ENCODE measurements around the gene HYAL3. TPM values are rescaled to one million over a fixed set of nuclear protein-coding genes. Genes with fewer than 3 reads are reported as not detected.
A peak's percentile ranks its signal among the peaks of the same experiment; 100 is the strongest.

Gene HYAL3
- total RNA-seq, 2 experiments from 2014 or later = 3.3 to 4.1 TPM

DNA sequence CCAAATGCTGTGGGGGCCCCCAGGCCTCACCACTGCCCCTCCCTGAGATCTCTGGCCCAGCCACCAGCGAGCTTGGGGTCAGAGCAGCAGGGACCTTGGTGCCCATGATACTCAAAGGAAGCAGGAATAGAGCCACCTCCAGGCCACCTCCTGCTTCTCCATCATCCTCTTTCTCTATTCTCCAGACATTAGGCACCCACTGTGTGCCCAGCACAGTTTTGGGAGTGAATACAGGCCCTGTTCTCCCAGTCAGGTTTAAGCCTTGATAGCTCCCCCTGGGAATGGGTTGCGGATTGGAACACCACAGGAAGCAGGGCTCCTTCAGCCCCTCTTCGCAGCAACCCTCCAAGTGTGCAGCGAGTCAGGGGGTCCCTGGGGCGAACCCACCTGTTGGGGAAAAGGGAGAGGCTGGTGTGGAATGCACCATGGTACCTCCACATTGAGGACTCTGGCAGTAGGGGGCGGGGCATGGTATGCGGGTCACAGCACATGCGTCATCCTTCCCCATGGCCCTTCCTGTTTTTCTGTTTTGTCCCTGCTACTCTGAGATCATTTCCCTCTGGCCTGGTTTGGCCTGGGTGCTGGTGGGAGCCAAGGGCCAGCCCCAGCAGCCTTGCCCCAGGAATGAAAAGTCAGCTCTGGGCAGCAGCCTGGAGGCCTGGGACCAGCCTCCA is 44.5 kb downstream of the HYAL3 start:
- no peaks in the 10 kb centered on the region for H3K9me3 Mint-ChIP-seq
- ATAC-seq = no peak
- H3K27ac Mint-ChIP-seq = no peak overlapping the region
- H3K4me3 Mint-ChIP-seq = no peak overlapping the region
- no peak for DNase-seq
- no peaks in the 10 kb centered on the region for H3K27me3 Mint-ChIP-seq
- H3K4me1 Mint-ChIP-seq (ENCODE audit: low read depth) = peaks cover 17% of the 10 kb centered on the region
- TF ChIP-seq, protein P1, sequence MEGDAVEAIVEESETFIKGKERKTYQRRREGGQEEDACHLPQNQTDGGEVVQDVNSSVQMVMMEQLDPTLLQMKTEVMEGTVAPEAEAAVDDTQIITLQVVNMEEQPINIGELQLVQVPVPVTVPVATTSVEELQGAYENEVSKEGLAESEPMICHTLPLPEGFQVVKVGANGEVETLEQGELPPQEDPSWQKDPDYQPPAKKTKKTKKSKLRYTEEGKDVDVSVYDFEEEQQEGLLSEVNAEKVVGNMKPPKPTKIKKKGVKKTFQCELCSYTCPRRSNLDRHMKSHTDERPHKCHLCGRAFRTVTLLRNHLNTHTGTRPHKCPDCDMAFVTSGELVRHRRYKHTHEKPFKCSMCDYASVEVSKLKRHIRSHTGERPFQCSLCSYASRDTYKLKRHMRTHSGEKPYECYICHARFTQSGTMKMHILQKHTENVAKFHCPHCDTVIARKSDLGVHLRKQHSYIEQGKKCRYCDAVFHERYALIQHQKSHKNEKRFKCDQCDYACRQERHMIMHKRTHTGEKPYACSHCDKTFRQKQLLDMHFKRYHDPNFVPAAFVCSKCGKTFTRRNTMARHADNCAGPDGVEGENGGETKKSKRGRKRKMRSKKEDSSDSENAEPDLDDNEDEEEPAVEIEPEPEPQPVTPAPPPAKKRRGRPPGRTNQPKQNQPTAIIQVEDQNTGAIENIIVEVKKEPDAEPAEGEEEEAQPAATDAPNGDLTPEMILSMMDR (IDR thresholded peaks at IDR 0.05) = no peak
- intact Hi-C loops (cut with micrococcal nuclease) = no loop called here
- POLR2A ChIA-PET = interaction anchor here (0.6 kb wide), 1 partner anchor 39 kb away, joined by 3 read pairs; no protein-coding TSS in a partner anchor
- CTCF ChIA-PET = interaction anchor here (1.5 to 11.8 kb wide), 4 partner anchors 6 to 60 kb away, joined by 3 to 97 read pairs (median 56); no protein-coding TSS in a partner anchor
- peaks cover 37% of the 10 kb centered on the region for H3K36me3 Mint-ChIP-seq (ENCODE audit: low read depth)

DNA sequence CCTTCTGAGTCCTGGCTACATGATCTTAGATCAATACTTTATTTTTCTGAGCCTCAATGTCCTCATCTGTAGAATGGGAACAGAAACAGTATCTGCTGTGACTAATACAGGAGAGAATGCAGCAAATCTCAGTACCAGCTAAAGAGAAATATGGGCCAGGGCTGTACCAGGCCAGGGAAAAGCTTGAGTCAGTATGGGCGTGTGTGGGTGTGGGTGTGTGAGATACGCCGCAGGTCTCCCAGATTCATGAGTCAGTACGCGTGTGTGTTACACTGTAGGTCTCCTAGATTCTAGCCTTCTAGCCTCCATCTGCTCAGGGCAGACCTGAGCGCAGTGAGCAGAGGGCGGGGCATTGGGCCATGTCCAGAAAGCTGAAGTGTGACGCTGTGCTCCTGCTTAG is 48.0 kb downstream of the HYAL3 start:
- Mint-ChIP-seq H3K4me3 (no peak overlapping the region), H3K27me3 (no peaks in the 10 kb centered on the region), H3K9me3 (no peaks in the 10 kb centered on the region), H3K27ac (peak overlapping the region; percentile 87), H3K36me3 (ENCODE audit: low read depth) (peaks cover 24% of the 10 kb centered on the region), H3K4me1 (ENCODE audit: low read depth) (peaks cover 37% of the 10 kb centered on the region)
- ChIA-PET CTCF (interaction anchor here (0.9 to 6.2 kb wide), 4 partner anchors 6 to 57 kb away, joined by 4 to 94 read pairs (median 8); no protein-coding TSS in a partner anchor), POLR2A (interaction anchor here (0.7 to 1.0 kb wide), 5 partner anchors 10 to 26 kb away, joined by 3 read pairs; no protein-coding TSS in a partner anchor)
- intact Hi-C loops (cut with micrococcal nuclease) = no loop called here
- peak; percentile 75 for DNase-seq
- peak; percentile 12 for ATAC-seq
- TF ChIP-seq, protein P1 (IDR thresholded peaks at IDR 0.05) = no peak

DNA sequence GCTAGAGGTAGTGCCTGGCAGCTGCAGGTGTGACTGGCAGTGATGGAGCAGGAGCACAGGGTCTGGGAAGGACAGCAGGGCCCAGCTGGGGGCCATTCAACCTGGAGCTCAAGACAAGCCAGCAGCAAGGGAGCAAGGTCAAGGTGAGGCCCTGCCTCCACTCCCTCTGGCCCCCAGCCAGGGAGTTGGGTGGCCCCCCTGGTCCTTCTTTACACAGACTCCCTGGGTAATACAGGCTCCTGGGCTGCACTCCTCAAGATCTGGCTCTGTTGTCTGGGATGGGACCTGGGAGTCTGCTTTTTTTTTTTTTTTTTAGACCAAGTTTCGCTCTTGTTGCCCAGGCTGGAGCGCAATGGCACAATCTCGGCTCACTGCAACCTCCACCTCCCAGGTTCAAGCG is 48.7 kb downstream of the HYAL3 start:
- Mint-ChIP-seq H3K4me1 (ENCODE audit: low read depth) (peaks cover 40% of the 10 kb centered on the region), H3K36me3 (ENCODE audit: low read depth) (peaks cover 21% of the 10 kb centered on the region), H3K27me3 (no peaks in the 10 kb centered on the region), H3K9me3 (no peaks in the 10 kb centered on the region), H3K27ac (peak overlapping the region; percentile 87), H3K4me3 (no peak overlapping the region)
- ChIA-PET POLR2A (interaction anchor here (1.3 to 1.5 kb wide), 2 partner anchors 8 to 15 kb away, joined by 4 read pairs; partner anchors contain the start of gene GNAI2), CTCF (interaction anchor here (0.8 to 6.2 kb wide), 6 partner anchors 7 to 58 kb away, joined by 3 to 94 read pairs (median 5); no protein-coding TSS in a partner anchor)
- TF ChIP-seq, protein P1 (IDR thresholded peaks at IDR 0.05) = no peak
- intact Hi-C loops (cut with micrococcal nuclease) = no loop called here
- DNase-seq = no peak
- no peak for ATAC-seq

DNA sequence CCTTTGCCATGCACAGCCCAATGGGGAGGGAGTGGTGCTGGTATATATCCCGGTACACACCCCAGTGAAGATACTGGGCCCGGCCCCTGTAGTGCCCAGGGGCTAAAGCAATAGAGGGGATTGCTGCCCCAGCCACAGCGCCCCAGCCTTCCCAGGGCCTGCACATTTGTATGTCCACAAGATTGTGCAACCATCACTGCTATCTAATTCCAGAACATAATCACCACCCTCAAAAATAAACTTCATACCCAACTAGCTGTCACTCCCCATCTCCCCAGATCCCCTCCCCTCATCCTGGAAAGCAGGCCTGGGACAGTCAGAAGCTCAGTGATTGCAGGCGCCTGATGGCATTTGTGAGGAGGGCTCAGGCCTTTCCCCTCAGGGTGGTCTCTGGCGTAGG is 49.7 kb downstream of the HYAL3 start:
- TF ChIP-seq, protein P1 (IDR thresholded peaks at IDR 0.05) = no peak
- intact Hi-C loops (cut with micrococcal nuclease) = no loop called here
- peaks cover 21% of the 10 kb centered on the region for H3K36me3 Mint-ChIP-seq (ENCODE audit: low read depth)
- ChIA-PET POLR2A (interaction anchor here (1.1 to 2.1 kb wide), 6 partner anchors 8 to 43 kb away, joined by 3 to 5 read pairs (median 4); partner anchors contain the start of genes GNAI2 and IFRD2), CTCF (interaction anchor here (1.2 to 6.2 kb wide), 6 partner anchors 8 to 57 kb away, joined by 3 to 94 read pairs (median 6); no protein-coding TSS in a partner anchor)
- H3K9me3 Mint-ChIP-seq = no peaks in the 10 kb centered on the region
- H3K4me1 Mint-ChIP-seq (ENCODE audit: low read depth) = peaks cover 48% of the 10 kb centered on the region
- no peak overlapping the region for H3K4me3 Mint-ChIP-seq
- ATAC-seq (no peak), DNase-seq (no peak)
- no peaks in the 10 kb centered on the region for H3K27me3 Mint-ChIP-seq
- H3K27ac Mint-ChIP-seq = peak overlapping the region; percentile 87

- peak overlapping the region; percentile 93 for H3K27ac Mint-ChIP-seq
- no peaks in the 10 kb centered on the region for H3K9me3 Mint-ChIP-seq
- ChIA-PET CTCF (interaction anchor here (0.6 to 6.2 kb wide), 7 partner anchors 9 to 56 kb away, joined by 3 to 94 read pairs (median 5); no protein-coding TSS in a partner anchor), POLR2A (interaction anchor here (0.8 to 3.1 kb wide), 7 partner anchors 11 to 44 kb away, joined by 3 to 29 read pairs (median 4); partner anchors contain the start of genes GNAI2 and IFRD2)
- H3K4me1 Mint-ChIP-seq (ENCODE audit: low read depth) = peaks cover 56% of the 10 kb centered on the region
- DNase-seq (no peak), ATAC-seq (no peak)
- TF ChIP-seq, protein P1 (IDR thresholded peaks at IDR 0.05) = no peak
- no peak overlapping the region for H3K4me3 Mint-ChIP-seq
- H3K36me3 Mint-ChIP-seq (ENCODE audit: low read depth) = peaks cover 24% of the 10 kb centered on the region
- intact Hi-C loops (cut with micrococcal nuclease) = no loop called here
- no peaks in the 10 kb centered on the region for H3K27me3 Mint-ChIP-seq
These were observed 50.8 kb downstream of the HYAL3 start for GRCh38 chr3:50248387-50248786.

Data from activated CD8-positive, alpha-beta T cell treated with anti-CD3 and anti-CD28 coated beads for 36 hours (primary cell).